ENCODE measurements around the gene PVR. TPM values are rescaled to one million over a fixed set of nuclear protein-coding genes. Genes with fewer than 3 reads are reported as not detected.
"Not testable (repeated sequence)": the region's sequence is repeated elsewhere in the genome, so short reads cannot be mapped to it uniquely, and the experiment has no call there.

The PVR gene
- total RNA-seq, 1 donor from 2014 or later = 14.8 TPM

GRCh38 chr19:44706506-44707236, 63.0 kb downstream of the PVR start:
- Mint-ChIP-seq H3K27ac (ENCODE audit: unreplicated experiment) (no peak overlapping the region), H3K4me1 (ENCODE audit: unreplicated experiment) (peaks cover 9% of the 10 kb centered on the region), H3K27me3 (ENCODE audit: unreplicated experiment) (peaks cover 7% of the 10 kb centered on the region), H3K9me3 (ENCODE audit: unreplicated experiment) (no peaks in the 10 kb centered on the region), H3K36me3 (ENCODE audit: low read depth, unreplicated experiment) (no peaks in the 10 kb centered on the region), H3K4me3 (ENCODE audit: unreplicated experiment) (no peak overlapping the region)
- DNase-seq (ENCODE audit: low spot score) = no peak
- no peak for TF ChIP-seq CTCF (IDR thresholded peaks at IDR 0.05; ENCODE audit: unreplicated experiment)

GRCh38 chr19:44707794-44708193, 64.1 kb downstream of the PVR start:
- H3K27me3 Mint-ChIP-seq (ENCODE audit: unreplicated experiment) = peaks cover 5% of the 10 kb centered on the region
- H3K4me1 Mint-ChIP-seq (ENCODE audit: unreplicated experiment) = peaks cover 9% of the 10 kb centered on the region
- H3K9me3 Mint-ChIP-seq (ENCODE audit: unreplicated experiment) = no peaks in the 10 kb centered on the region
- no peak for DNase-seq (ENCODE audit: low spot score)
- no peak overlapping the region for H3K27ac Mint-ChIP-seq (ENCODE audit: unreplicated experiment)
- H3K4me3 Mint-ChIP-seq (ENCODE audit: unreplicated experiment) = no peak overlapping the region
- no peaks in the 10 kb centered on the region for H3K36me3 Mint-ChIP-seq (ENCODE audit: low read depth, unreplicated experiment)
- TF ChIP-seq CTCF (IDR thresholded peaks at IDR 0.05; ENCODE audit: unreplicated experiment) = no peak

- H3K27ac Mint-ChIP-seq (ENCODE audit: unreplicated experiment) = no peak overlapping the region
- H3K36me3 Mint-ChIP-seq (ENCODE audit: low read depth, unreplicated experiment) = no peaks in the 10 kb centered on the region
- H3K27me3 Mint-ChIP-seq (ENCODE audit: unreplicated experiment) = peaks cover 2% of the 10 kb centered on the region
- H3K4me1 Mint-ChIP-seq (ENCODE audit: unreplicated experiment) = peaks cover 9% of the 10 kb centered on the region
- no peak for TF ChIP-seq CTCF (IDR thresholded peaks at IDR 0.05; ENCODE audit: unreplicated experiment)
- H3K9me3 Mint-ChIP-seq (ENCODE audit: unreplicated experiment) = no peaks in the 10 kb centered on the region
- no peak overlapping the region for H3K4me3 Mint-ChIP-seq (ENCODE audit: unreplicated experiment)
- DNase-seq (ENCODE audit: low spot score) = no peak
These were observed 65.2 kb downstream of the PVR start for GRCh38 chr19:44708940-44709339.

GRCh38 chr19:44709434-44710266, 65.9 kb downstream of the PVR start:
- DNase-seq (ENCODE audit: low spot score); H3K27ac Mint-ChIP-seq (ENCODE audit: unreplicated experiment); H3K36me3 Mint-ChIP-seq (ENCODE audit: low read depth, unreplicated experiment); H3K9me3 Mint-ChIP-seq (ENCODE audit: unreplicated experiment); H3K4me1 Mint-ChIP-seq (ENCODE audit: unreplicated experiment); H3K27me3 Mint-ChIP-seq (ENCODE audit: unreplicated experiment): not testable (repeated sequence)
- peak overlapping the region; percentile 31 for H3K4me3 Mint-ChIP-seq (ENCODE audit: unreplicated experiment)

GRCh38 chr19:44710483-44710882, 66.8 kb downstream of the PVR start:
- no peak overlapping the region for H3K4me3 Mint-ChIP-seq (ENCODE audit: unreplicated experiment)
- no peak for DNase-seq (ENCODE audit: low spot score)
- H3K27ac Mint-ChIP-seq (ENCODE audit: unreplicated experiment) = no peak overlapping the region
- H3K9me3 Mint-ChIP-seq (ENCODE audit: unreplicated experiment) = no peaks in the 10 kb centered on the region
- peaks cover 6% of the 10 kb centered on the region for H3K36me3 Mint-ChIP-seq (ENCODE audit: low read depth, unreplicated experiment)
- H3K4me1 Mint-ChIP-seq (ENCODE audit: unreplicated experiment) = peaks cover 9% of the 10 kb centered on the region
- peaks cover 2% of the 10 kb centered on the region for H3K27me3 Mint-ChIP-seq (ENCODE audit: unreplicated experiment)
- no peak for TF ChIP-seq CTCF (IDR thresholded peaks at IDR 0.05; ENCODE audit: unreplicated experiment)
